Raji (cell line): ENCODE results near the gene PIEZO2.

Source experiments
- POLR2A ChIP-seq: IDR thresholded peaks from 2 replicates; pipeline ENCODE4 v1.6.1; 2011; ENCODE audit warnings: low read depth, low read length, control low read depth; ENCODE audit not compliant: insufficient read depth

PIEZO2 gene

GRCh38 chr18:11064106-11064505 lies 85.3 kb downstream of the PIEZO2 start:
- no peak for TF ChIP-seq POLR2A

GRCh38 chr18:11055721-11056120 lies 93.6 kb downstream of the PIEZO2 start:
- no peak for TF ChIP-seq POLR2A

- TF ChIP-seq POLR2A, result no peak
These were observed 94.9 kb downstream of the PIEZO2 start for GRCh38 chr18:11054497-11054896.

- TF ChIP-seq POLR2A, result no peak
These were observed 96.1 kb downstream of the PIEZO2 start for GRCh38 chr18:11053293-11053692.

GRCh38 chr18:11052800-11053199 lies 96.6 kb downstream of the PIEZO2 start:
- TF ChIP-seq POLR2A, result no peak

GRCh38 chr18:11051462-11051861 lies 97.9 kb downstream of the PIEZO2 start:
- TF ChIP-seq POLR2A, result no peak

- no peak for TF ChIP-seq POLR2A
These were observed 98.4 kb downstream of the PIEZO2 start for GRCh38 chr18:11050966-11051365.

- TF ChIP-seq POLR2A, result no peak
These were observed 101.6 kb downstream of the PIEZO2 start for GRCh38 chr18:11047817-11048216.

- no peak for TF ChIP-seq POLR2A
These were observed 102.2 kb downstream of the PIEZO2 start for GRCh38 chr18:11047156-11047555.

GRCh38 chr18:11046140-11046539 lies 103.2 kb downstream of the PIEZO2 start:
- no peak for TF ChIP-seq POLR2A

GRCh38 chr18:11043694-11044093 lies 105.7 kb downstream of the PIEZO2 start:
- no peak for TF ChIP-seq POLR2A

- TF ChIP-seq POLR2A, result no peak
These were observed 107.1 kb downstream of the PIEZO2 start for GRCh38 chr18:11042247-11042646.

- TF ChIP-seq POLR2A, result no peak
These were observed 108.3 kb downstream of the PIEZO2 start for GRCh38 chr18:11040823-11041656.

- TF ChIP-seq POLR2A, result no peak
These were observed 109.0 kb downstream of the PIEZO2 start for GRCh38 chr18:11040359-11040758.

GRCh38 chr18:11037533-11038240 lies 111.7 kb downstream of the PIEZO2 start:
- TF ChIP-seq POLR2A, result no peak

GRCh38 chr18:11035814-11036495 lies 113.4 kb downstream of the PIEZO2 start:
- no peak for TF ChIP-seq POLR2A
